ENCODE results near the gene SPHK2. TPM values are rescaled to one million over a fixed set of nuclear protein-coding genes. Genes with fewer than 3 reads are reported as not detected.

Gene SPHK2
- total RNA-seq, 1 donor from 2014 or later = 137 TPM

GRCh38 chr19:48658483-48658882 is 39.2 kb downstream of the SPHK2 start:
- TF ChIP-seq CTCF (IDR thresholded peaks at IDR 0.05; ENCODE audit: unreplicated experiment) = no peak
- Mint-ChIP-seq H3K36me3 (ENCODE audit: insufficient read depth) (no peaks in the 10 kb centered on the region), H3K27ac (no peak overlapping the region), H3K4me3 (ENCODE audit: low read depth) (no peak overlapping the region), H3K9me3 (ENCODE audit: low read depth) (peaks cover 3% of the 10 kb centered on the region), H3K27me3 (peaks cover 22% of the 10 kb centered on the region), H3K4me1 (ENCODE audit: low read depth) (peaks cover 1% of the 10 kb centered on the region)
- DNase-seq (ENCODE audit: low spot score, unreplicated experiment) = no peak

DNA sequence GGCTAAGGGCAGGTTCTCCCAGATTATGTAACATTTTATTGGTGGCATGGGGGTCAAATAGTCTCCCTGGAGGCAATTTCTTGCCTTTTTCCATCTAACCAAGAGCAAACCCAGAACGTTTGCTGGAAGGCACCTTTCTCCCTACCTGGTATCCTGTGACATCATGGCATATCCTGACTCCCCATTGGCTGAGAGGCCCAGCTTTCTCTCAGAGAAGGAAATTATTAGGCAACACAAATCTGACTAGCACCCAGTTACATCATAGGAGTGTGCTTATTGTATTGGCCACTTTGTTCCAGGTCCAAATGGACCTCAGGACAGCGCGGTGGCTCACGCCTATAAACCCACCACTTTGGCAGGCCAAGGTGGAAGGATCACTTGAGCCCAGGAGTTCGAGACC is 40.5 kb downstream of the SPHK2 start:
- Mint-ChIP-seq H3K4me1 (ENCODE audit: low read depth) (peaks cover 1% of the 10 kb centered on the region), H3K27ac (no peak overlapping the region), H3K27me3 (peaks cover 19% of the 10 kb centered on the region), H3K36me3 (ENCODE audit: insufficient read depth) (no peaks in the 10 kb centered on the region), H3K9me3 (ENCODE audit: low read depth) (peaks cover 3% of the 10 kb centered on the region), H3K4me3 (ENCODE audit: low read depth) (no peak overlapping the region)
- TF ChIP-seq CTCF (IDR thresholded peaks at IDR 0.05; ENCODE audit: unreplicated experiment) = no peak
- DNase-seq (ENCODE audit: low spot score, unreplicated experiment) = no peak

GRCh38 chr19:48660852-48661710 is 41.8 kb downstream of the SPHK2 start:
- Mint-ChIP-seq H3K36me3 (ENCODE audit: insufficient read depth) (no peaks in the 10 kb centered on the region), H3K9me3 (ENCODE audit: low read depth) (peaks cover 3% of the 10 kb centered on the region), H3K4me3 (ENCODE audit: low read depth) (no peak overlapping the region), H3K27me3 (peaks cover 19% of the 10 kb centered on the region), H3K27ac (no peak overlapping the region), H3K4me1 (ENCODE audit: low read depth) (peaks cover 1% of the 10 kb centered on the region)
- no peak for TF ChIP-seq CTCF (IDR thresholded peaks at IDR 0.05; ENCODE audit: unreplicated experiment)
- DNase-seq (ENCODE audit: low spot score, unreplicated experiment) = no peak

- Mint-ChIP-seq H3K27me3 (peaks cover 17% of the 10 kb centered on the region), H3K27ac (no peak overlapping the region), H3K9me3 (ENCODE audit: low read depth) (peaks cover 3% of the 10 kb centered on the region), H3K4me1 (ENCODE audit: low read depth) (peaks cover 1% of the 10 kb centered on the region), H3K36me3 (ENCODE audit: insufficient read depth) (no peaks in the 10 kb centered on the region), H3K4me3 (ENCODE audit: low read depth) (no peak overlapping the region)
- no peak for TF ChIP-seq CTCF (IDR thresholded peaks at IDR 0.05; ENCODE audit: unreplicated experiment)
- no peak for DNase-seq (ENCODE audit: low spot score, unreplicated experiment)
These were observed 42.4 kb downstream of the SPHK2 start for GRCh38 chr19:48661711-48662090.

DNA sequence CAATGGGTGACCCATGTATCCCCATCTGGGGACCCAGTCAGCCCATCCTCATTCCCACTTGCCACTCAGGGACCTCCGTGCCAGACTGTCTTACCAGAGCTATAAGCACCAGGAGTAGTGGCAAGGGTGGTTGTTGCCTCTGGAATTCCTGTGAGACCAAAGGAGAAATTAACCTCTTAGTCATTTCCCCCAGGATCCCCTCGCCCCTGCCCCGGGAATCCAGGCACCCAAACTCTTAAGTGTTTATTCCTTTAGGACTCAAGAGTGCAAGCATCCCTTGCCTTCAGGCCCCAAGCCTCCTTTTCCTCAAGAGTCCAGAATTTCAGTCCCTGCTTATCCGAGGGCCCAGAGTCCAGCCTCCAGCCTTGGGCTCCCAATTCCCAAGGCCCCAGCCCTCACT is 44.4 kb downstream of the SPHK2 start:
- no peak overlapping the region for H3K4me3 Mint-ChIP-seq (ENCODE audit: low read depth)
- no peak for TF ChIP-seq CTCF (IDR thresholded peaks at IDR 0.05; ENCODE audit: unreplicated experiment)
- no peak overlapping the region for H3K27ac Mint-ChIP-seq
- peaks cover 3% of the 10 kb centered on the region for H3K9me3 Mint-ChIP-seq (ENCODE audit: low read depth)
- no peaks in the 10 kb centered on the region for H3K4me1 Mint-ChIP-seq (ENCODE audit: low read depth)
- no peak for DNase-seq (ENCODE audit: low spot score, unreplicated experiment)
- H3K36me3 Mint-ChIP-seq (ENCODE audit: insufficient read depth) = no peaks in the 10 kb centered on the region
- H3K27me3 Mint-ChIP-seq = peaks cover 4% of the 10 kb centered on the region
